Activated CD4-positive, alpha-beta T cell treated with anti-CD3 and anti-CD28 coated beads for 36 hours (primary cell): ENCODE results near the gene TMEM62. TPM values are rescaled to one million over a fixed set of nuclear protein-coding genes. Genes with fewer than 3 reads are reported as not detected.

Source experiments
- total RNA-seq, 2 experiments: library from RNA; stranded (reverse); gene quantifications; one replicate each; pipeline ENCODE4 v1.2.3, GENCODE V29; 2021

Gene TMEM62
- total RNA-seq, 2 experiments from 2014 or later, result 10.9 to 12.9 TPM

Other genes with a start within 250 kb of the TMEM62 start
- 10 to 100 TPM in 1 of 2 experiments, 1 to 10 TPM in 1; 9.7 to 10.5 TPM for gene TTBK2, start 212.8 kb upstream of the TMEM62 start, total RNA-seq
- 10 to 100 TPM; 26.8 to 30.6 TPM for gene UBR1, start 27.5 kb upstream of the TMEM62 start, total RNA-seq
- gene CCNDBP1, start 51.8 kb downstream of the TMEM62 start, total RNA-seq, result 10 to 100 TPM; 45.8 to 51.6 TPM
- gene EPB42, start 87.4 kb downstream of the TMEM62 start, total RNA-seq, result not detected
- gene TGM5, start 133.3 kb downstream of the TMEM62 start, total RNA-seq, result not detected
- not detected for gene TGM7, start 168.7 kb downstream of the TMEM62 start, total RNA-seq
- 1 to 10 TPM; 7.6 to 8.5 TPM for gene LCMT2, start 197.0 kb downstream of the TMEM62 start, total RNA-seq
- gene ZSCAN29, start 237.5 kb downstream of the TMEM62 start, total RNA-seq, result 10 to 100 TPM; 20.8 to 26.4 TPM
- 10 to 100 TPM; 43.6 to 44.0 TPM for gene TUBGCP4, start 237.5 kb downstream of the TMEM62 start, total RNA-seq